Measurements from ENCODE around the gene METTL9.
"Not testable (repeated sequence)": the region's sequence is repeated elsewhere in the genome, so short reads cannot be mapped to it uniquely, and the experiment has no call there.

The METTL9 gene

GRCh38 chr16:21610006-21610544 is 10.7 kb downstream of the METTL9 start:
- DNase-seq (ENCODE audit: low read depth in 2 of 3, low spot score in 2 of 3), result no peak

DNA sequence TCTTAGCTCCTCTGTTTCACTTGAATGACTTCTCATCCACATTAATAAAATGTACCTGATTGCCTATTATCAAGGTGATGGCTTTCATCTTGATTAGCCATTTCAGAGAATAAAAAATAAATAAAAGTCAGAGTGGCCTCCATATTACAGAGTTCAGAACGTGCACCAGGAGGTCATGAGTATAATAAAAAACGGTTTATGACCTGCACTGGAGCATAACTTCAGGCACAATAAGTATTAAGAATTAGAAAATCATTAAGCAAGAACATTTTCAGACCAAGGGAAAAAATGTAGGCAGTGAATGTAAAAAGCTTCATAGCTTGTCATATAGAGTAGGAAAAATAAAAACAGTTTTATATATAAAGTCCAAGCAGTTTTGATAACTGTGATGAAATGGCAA is 11.4 kb downstream of the METTL9 start:
- no peak for DNase-seq (ENCODE audit: low read depth in 2 of 3, low spot score in 2 of 3)

- DNase-seq (ENCODE audit: low read depth in 2 of 3, low spot score in 2 of 3), result no peak
These were observed 11.8 kb downstream of the METTL9 start for GRCh38 chr16:21611198-21611555.

DNA sequence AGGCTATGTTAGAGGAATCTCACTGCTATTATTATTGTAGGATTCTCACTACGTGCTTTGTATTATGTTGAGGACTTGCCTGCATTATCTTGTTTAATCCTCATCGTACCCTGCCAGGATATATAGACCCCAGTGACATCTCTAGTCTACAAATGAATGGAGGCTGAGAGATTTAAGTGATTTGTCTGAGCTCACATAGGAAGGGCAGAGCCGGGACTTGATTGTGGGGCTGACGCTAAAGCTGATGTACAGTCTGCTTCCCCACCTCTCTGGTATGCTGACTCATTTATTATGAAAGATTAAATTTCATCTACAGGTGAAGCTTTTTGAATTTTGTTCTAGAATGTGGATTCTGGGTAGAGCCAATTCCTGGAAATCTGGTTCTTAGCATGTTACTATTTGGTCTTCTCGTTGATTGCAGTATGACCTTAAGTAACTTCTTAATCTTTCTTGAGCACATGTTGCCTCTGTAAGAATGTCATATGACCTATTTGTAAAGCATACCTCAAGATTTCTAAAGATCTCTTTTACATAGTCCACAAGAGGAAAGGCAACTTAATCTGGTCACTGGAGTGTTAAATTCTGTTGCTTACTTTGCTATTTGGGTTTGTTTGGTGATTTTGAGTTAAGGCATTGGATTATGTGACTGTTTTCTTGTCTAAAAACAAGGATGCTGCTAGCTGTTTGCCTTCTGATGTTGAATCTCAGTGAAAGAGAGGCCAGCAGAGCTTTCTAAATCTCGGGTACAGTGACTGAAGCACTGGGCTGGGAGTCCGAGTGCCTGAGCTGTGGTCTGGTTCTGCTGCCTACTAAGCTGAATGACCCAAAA is 12.4 kb downstream of the METTL9 start:
- no peak for DNase-seq (ENCODE audit: low read depth in 2 of 3, low spot score in 2 of 3)

DNA sequence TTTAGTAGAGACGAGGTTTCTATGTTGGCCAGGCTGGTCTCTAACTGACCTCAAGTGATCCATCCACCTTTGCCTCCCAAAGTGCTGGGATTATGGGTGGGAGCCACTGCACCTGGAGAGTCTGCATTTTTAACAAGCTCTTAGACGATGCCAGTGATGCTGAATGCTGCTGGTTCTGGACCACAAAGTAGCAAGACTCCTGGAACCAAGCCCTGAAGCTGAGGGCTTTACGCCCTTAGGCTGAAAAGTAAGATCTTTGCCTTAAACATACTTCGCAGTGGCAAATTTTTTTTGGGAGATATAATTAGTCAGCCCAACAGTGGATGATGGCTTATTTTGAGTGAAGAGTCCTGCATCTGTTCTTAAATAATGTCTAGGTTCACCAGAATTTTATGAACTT is 14.0 kb downstream of the METTL9 start:
- DNase-seq (ENCODE audit: low read depth in 2 of 3, low spot score in 2 of 3), result no peak

DNA sequence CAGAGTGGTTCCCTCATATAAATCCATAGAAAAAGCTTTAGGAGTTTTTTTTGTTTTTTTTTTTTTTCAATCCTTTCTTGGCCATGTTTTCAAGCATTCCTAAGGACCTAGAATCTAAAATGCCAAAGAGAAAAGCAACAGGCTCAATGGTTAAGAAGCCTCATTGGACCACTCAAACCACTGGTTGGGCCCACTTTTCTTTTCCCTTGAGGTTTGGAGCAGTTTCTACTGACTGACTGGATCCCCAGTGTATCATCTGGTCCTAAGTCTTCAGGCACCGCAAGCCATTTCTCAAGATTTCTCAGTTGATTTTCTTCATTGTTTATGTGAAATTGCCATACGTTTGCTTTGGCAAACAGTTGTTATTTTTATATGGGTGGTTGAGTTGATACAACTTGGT is 14.4 kb downstream of the METTL9 start:
- DNase-seq (ENCODE audit: low read depth in 2 of 3, low spot score in 2 of 3), result no peak

GRCh38 chr16:21614896-21615295 is 15.5 kb downstream of the METTL9 start:
- DNase-seq (ENCODE audit: low read depth in 2 of 3, low spot score in 2 of 3), result no peak

- no peak for DNase-seq (ENCODE audit: low read depth in 2 of 3, low spot score in 2 of 3)
These were observed 18.2 kb downstream of the METTL9 start for GRCh38 chr16:21617607-21618006.

GRCh38 chr16:21618281-21618680 is 18.9 kb downstream of the METTL9 start:
- DNase-seq (ENCODE audit: low read depth in 2 of 3, low spot score in 2 of 3), result no peak

GRCh38 chr16:21619765-21620425 is 20.5 kb downstream of the METTL9 start:
- no peak for DNase-seq (ENCODE audit: low read depth in 2 of 3, low spot score in 2 of 3)

GRCh38 chr16:21620592-21620991 is 21.2 kb downstream of the METTL9 start:
- no peak for DNase-seq (ENCODE audit: low read depth in 2 of 3, low spot score in 2 of 3)

DNA sequence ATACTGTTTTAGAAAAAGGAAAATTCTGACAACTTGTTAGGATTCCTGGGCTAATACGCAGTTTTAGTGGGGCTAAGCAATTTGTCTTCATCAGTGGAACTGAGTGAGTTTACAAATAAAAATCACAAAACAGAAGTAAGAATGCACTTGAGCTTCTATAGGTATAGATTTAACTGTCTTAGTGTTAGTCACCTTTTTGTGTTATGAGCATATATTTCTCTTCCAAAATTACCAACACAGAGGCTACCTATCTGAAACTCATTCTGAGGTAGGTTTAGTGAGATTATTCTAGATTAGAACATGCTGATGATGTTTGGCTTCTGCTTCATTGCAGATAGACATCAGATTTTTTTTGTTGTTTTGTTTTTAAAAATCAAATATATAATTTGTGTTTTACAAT is 23.2 kb downstream of the METTL9 start:
- DNase-seq (ENCODE audit: low read depth in 2 of 3, low spot score in 2 of 3), result no peak

GRCh38 chr16:21625026-21625425 is 25.6 kb downstream of the METTL9 start:
- no peak for DNase-seq (ENCODE audit: low read depth in 2 of 3, low spot score in 2 of 3)

DNA sequence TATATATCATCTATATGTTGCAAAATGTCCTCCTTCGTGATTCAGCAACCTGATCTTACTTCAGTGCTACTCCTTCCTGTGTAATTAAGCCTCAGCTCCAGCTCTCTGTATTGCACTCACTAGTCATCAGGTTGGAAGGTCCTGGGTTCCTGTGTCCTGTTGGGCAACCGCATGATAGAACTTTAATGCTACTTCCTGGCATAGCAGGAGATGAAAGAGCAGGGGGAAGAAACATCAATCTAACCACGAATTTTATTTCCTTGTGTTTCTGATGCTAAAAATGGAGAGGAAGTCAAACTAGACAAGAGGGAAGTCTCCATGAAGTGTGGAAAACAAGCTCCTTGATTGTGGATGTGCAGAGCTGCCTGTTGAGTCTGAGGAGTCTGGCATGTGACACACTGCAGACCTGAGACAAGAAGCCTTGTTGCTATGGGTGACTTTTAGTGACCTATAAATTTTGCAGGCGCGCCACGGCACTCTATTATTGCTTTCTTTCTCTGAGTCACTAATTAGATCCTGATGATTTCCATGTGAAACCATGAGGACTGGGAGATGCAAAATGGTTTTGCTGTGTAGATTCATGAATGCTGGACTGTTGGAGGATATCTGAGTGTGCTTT is 27.4 kb downstream of the METTL9 start:
- no peak for DNase-seq (ENCODE audit: low read depth in 2 of 3, low spot score in 2 of 3)

DNA sequence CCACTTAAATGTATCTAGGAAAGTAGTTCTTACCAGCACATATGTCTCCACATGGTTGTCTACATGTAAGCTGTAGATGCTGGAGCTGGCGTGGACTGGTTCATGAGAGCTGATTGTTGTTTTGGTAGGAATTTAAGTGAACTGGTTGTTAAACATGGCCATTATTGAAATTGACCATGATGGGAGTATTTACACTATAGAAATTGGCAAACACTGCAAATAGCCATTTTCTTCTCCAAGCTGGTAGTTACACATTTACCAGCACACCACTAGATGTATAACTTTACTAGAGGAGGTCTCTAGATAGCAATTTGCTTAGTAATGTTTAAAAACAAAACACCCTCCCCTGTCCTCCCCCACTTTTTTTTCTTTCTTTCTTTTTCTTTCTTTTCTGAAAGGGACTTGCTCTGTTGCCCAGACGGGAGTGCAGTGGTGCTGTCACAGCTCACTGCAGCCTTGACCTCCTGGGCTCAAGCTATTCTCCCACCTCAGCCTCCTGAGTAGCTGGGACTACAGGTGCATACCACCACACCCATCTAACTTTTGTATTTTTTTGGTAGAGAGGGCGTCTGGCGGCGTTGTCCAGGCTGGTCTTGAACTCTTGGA is 28.8 kb downstream of the METTL9 start:
- no peak for DNase-seq (ENCODE audit: low read depth in 2 of 3, low spot score in 2 of 3)

DNA sequence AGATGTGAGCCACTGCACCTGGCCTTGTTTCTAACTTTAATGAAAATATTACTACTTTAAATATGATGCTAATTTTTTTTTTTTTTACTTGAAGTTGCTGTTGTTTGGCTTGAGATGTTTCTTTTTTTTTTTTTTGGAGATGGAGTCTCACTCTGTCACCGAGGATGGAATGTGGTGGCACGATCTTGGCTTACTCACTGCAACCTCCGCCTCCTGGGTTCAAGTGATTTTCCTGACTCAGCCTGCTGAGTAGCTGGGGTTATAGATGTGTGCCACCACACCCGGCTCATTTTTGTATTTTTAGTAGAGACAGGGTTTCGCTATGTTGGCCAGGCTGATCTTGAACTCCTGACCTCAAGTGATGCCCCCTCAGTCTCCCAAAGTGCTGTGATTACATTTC is 29.4 kb downstream of the METTL9 start:
- DNase-seq (ENCODE audit: low read depth in 2 of 3, low spot score in 2 of 3), result no peak

DNA sequence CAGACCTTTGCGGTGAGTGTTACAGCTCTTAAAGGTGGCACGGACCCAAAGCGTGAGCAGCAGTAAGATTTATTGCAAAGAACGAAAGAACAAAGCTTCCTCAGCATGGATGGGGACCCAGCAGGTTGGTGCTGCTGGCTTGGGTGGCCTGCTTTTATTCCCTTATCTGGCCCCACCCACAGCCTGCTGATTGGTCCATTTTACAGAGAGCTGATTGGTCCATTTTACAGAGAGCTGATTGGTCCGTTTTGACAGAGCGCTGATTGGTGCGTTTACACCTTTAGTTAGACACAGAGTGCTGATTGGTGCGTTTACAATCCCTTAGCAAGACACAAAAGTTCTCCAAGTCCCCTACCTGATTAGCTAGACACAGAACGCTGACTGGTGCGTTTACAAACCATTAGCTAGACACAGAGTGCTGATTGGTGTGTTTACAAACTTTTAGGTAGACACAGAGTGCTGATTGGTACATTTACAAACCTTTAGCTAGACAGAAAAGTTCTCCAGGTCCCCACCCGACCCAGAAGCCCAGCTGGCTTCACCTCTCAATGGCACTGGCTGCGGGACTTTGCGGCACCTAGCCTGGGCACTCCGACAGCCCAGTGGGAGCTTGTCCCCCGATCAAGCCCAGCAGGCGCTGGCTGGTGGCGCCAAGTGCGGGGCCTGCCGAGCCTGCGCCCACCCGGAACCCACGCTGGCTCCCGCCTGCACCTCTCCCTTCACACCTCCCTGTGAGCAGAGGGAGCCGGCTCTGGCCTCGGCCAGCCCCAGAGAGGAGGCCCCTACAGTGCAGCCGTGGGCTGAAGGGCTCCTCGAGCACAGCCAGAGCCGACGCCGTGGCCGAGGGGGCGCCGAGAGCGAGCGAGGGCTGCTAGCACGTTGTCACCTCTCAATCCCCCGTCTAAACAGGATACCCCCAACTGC is 30.5 kb downstream of the METTL9 start:
- not testable (repeated sequence) for DNase-seq (ENCODE audit: low read depth in 2 of 3, low spot score in 2 of 3)

DNA sequence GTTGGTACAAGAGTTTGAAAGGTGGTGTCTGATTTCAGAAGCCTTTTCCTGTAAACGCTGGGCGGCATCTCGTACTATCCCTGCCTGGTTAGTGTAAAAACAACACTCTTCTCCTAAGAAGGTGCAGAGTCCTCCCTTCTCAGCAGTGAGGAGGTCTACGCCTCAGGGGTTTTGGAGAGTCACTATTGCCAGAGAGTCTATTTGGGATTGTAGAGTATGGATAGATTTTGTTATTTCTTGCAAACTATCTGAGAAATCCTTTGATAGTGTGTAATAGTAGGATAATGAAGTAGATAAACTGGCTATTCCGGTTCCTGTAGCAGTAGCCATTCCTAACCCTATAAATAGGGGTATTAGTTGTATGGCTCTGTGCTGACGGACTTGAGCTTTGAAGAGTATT is 31.5 kb downstream of the METTL9 start:
- not testable (repeated sequence) for DNase-seq (ENCODE audit: low read depth in 2 of 3, low spot score in 2 of 3)

- not testable (repeated sequence) for DNase-seq (ENCODE audit: low read depth in 2 of 3, low spot score in 2 of 3)
These were observed 32.0 kb downstream of the METTL9 start for GRCh38 chr16:21631376-21631775.

DNA sequence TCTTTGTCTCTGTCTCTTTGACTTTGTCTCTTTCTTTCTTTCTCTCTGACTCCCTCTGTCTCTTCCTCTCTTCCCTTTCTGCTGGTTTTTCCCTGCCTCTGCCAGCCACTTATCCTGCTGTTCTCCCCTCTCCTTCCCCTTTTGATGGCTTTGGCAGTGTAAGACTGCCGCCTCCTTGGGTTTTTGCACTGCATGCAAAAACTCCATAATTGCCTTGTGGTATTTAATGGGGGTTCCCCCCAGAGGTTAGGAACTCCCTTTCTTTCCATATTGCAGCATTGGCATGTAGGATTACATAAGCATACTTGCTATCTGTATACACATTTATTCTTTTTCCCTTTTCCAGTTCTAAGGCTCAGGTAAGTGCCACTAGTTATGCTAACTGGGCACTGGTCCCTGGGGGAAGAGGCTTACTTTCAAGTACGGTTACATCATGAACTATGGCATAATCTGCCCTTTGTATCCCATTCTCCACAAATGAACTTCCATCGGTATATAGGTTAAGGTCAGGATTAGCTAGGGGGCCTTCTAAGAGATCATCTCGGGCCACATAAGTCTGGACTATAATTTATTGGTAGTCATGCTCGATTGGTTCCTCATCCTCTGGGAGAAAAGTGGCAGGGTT is 32.7 kb downstream of the METTL9 start:
- DNase-seq (ENCODE audit: low read depth in 2 of 3, low spot score in 2 of 3), result not testable (repeated sequence)

Data from activated CD8-positive, alpha-beta memory T cell treated with anti-CD3 and anti-CD28 coated beads for 48 hours (primary cell).